HG02852 (cell line): ENCODE measurements around the gene LSMEM2.
"Not testable (repeated sequence)": the region's sequence is repeated elsewhere in the genome, so short reads cannot be mapped to it uniquely, and the experiment has no call there.

Source experiments
- ATAC-seq: cut with Tn5 transposase; IDR thresholded peaks from one replicate; pipeline ENCODE4 v1.9.1; 2021; ENCODE audit warnings: mild to moderate bottlenecking, moderate library complexity; ENCODE audit not compliant: unreplicated experiment

Gene LSMEM2

DNA sequence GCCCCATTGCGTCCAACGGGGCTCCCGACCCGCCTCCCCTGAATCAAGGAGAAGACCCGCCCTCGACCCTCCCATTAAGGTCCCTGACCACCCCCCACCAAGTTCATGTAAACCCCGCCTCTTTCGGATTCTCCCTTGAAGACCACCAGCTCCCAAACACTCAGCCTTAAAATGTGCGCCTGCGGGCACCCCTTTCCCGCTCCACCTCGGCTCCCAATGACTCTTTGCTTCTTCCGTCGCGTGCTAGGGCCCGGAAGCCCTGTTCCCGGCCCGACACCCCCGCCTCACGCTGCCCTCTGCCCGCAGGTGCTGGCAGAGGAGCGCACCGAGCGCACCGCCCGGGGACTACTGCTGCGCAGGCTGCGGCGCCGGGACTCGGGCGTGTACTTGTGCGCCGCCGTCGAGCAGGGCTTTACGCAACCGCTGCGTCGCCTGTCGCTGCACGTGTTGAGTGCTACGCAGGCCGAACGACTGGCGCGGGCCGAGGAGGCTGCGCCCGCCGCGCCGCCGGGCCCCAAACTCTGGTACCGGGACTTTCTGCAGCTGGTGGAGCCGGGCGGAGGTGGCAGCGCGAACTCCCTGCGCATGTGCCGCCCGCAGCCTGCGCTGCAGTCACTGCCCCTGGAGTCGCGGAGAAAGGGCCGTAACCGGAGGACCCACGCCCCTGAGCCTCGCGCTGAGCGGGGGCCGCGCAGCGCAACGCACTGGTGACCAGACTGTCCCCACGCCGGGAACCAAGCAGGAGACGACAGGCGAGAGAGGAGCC, 2.7 kb upstream of the LSMEM2 start:
- ATAC-seq, result no peak

GRCh38 chr3:50276762-50277101, 2.2 kb upstream of the LSMEM2 start:
- no peak for ATAC-seq

GRCh38 chr3:50278123-50278879, 586 bp upstream of the LSMEM2 start:
- no peak for ATAC-seq

DNA sequence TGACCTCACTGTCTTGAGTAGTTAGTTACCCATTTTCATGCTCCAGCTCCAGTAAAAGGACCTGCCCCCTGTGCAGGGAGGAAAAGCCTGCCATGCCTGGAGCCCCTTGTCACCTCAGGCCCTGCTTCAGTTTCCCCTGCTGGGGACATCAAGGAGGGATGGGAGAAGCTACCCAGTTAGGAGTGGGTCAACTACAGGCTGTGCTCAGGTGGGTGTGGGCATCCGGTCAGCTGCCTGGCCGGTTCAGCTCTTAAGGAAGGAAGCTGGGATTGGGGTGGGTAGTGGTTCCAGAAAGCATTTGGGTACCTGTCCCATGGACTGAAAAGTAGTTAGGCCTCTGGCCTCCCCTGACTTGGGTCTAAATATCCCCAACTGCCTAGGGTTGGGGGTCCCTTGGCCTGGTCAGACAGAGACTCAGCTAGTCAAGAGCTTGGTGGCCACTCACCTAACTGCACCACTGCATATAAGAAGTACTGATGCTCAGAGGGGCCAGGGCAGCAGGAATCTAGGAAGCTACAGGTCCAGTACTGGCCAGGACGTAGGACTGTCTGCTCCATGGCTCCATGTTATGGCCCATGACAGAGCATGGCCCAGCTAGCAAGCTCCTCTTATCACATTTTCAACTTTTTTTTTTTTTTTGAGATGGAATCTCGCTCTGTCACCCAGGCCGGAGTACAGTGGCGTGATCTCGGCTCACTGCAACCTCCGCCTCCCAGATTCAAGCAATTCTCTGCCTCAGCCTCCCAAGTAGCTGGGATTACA, 549 bp downstream of the LSMEM2 start:
- ATAC-seq, result no peak

GRCh38 chr3:50284121-50284520, 5.2 kb downstream of the LSMEM2 start:
- not testable (repeated sequence) for ATAC-seq

- no peak for ATAC-seq
Observed at GRCh38 chr3:50286322-50287227, 7.7 kb downstream of the LSMEM2 start.

DNA sequence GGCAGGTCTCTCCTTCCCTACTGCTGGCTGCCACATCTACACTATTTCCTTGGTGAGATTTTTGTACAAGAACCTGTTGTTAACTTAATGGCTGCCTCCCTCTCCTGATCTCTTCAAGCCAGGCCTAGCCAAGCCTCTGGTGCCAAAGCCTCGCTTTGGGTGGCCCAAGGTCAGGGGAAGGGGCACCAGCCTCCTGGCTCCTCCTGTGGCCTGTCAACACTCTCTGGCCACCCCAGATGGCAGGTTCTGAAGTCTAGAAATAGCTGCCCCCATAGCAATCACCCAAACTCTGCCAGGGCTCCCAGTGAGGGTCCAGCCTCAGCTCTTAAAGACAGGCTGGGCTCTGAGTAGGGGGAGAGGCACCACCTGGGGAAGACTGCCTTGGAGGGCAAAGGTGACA, 8.4 kb downstream of the LSMEM2 start:
- no peak for ATAC-seq

DNA sequence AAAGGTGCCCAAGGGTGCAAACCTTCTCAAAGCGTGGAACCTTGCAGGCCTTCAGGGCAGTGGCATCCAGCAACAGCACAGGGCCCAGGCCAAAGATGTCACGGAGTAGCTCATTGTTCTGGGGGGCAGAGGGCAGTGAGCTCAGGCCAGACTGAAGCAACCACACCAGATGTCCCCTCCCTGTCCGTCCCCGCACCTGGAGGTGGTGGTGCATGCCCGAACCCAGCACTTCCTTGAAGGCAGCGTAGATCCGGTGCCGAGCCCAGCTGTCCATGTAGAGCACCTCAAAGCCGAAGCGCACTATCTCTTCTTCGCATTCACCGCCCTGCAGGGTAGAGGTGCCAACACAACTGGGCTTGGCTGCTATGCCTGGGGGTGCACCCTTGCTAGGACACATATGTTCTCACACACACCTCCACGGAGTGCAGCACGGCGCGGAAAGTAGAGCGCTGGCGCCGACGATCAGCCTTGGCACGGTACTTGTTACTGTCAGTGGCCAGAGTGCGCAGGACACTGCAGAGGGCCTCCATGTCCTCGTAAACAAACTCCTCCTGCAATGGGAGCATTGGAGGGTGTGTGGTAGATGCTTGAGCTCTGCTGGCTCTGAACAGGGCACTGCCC, 9.6 kb downstream of the LSMEM2 start:
- no peak for ATAC-seq

DNA sequence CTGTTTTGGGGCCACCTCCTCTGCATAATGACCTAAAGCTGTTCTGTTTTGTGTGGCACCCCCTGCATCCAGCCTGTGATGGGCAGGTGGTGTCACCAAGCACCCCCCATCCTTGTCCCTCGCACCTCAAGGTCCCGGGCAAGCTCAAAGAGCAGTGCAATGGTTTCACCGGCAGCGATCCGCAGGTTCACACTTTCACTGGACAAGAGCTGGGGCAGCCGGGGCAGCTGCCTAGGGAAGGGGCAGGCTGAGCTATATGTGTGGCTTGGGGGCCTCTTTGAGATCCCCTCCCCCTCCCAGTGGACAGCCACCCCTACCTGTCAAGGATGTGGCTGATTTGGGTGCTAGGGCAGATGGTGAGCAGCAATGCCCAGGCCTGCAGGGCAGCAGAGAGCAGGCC, 10.2 kb downstream of the LSMEM2 start:
- no peak for ATAC-seq

- ATAC-seq, result no peak
Observed at GRCh38 chr3:50290161-50290641, 11.3 kb downstream of the LSMEM2 start.

- ATAC-seq, result peak; percentile 96
Observed at GRCh38 chr3:50292159-50293078, 13.5 kb downstream of the LSMEM2 start, which contains the start of gene IFRD2. TSS of gene IFRD2 (minus strand) at chr3:50292429. CDS start at chr3:50292274, 155 bp downstream.

GRCh38 chr3:50293079-50293801, 14.4 kb downstream of the LSMEM2 start:
- ATAC-seq, result no peak

DNA sequence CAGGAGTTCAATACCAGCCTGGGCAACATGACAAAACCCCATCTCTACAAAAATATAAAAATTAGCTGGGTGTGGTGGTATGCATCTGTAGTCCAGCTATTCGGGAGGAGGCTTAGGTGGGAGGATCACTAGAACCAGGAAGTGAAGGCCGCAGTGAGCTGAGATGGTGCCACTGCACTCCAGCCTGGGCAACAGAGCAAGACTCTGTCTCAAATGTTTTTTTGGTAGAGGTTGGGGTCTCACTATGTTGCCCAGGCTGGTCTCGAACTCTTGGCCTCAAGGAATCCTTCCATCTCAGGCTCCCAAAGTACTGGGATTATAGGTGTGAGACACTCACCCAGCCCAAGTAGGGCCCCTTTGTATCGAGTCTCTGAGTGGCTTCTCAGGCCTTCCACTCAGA, 15.2 kb downstream of the LSMEM2 start:
- no peak for ATAC-seq

GRCh38 chr3:50294492-50295403, 15.9 kb downstream of the LSMEM2 start:
- no peak for ATAC-seq

GRCh38 chr3:50295553-50296431, 16.9 kb downstream of the LSMEM2 start:
- ATAC-seq, result no peak

GRCh38 chr3:50296721-50297383, 18.0 kb downstream of the LSMEM2 start:
- ATAC-seq, result no peak
